NCI-H82 treated with DMSO at 0.1 percent for 48 hours (cell line): ENCODE measurements around the gene DAND5.

Experiments
- DNase-seq: peaks from one replicate; lab custom pipeline; 2025; ENCODE audit not compliant: unreplicated experiment; lab: John Stamatoyannopoulos, UW

Gene DAND5

DNA sequence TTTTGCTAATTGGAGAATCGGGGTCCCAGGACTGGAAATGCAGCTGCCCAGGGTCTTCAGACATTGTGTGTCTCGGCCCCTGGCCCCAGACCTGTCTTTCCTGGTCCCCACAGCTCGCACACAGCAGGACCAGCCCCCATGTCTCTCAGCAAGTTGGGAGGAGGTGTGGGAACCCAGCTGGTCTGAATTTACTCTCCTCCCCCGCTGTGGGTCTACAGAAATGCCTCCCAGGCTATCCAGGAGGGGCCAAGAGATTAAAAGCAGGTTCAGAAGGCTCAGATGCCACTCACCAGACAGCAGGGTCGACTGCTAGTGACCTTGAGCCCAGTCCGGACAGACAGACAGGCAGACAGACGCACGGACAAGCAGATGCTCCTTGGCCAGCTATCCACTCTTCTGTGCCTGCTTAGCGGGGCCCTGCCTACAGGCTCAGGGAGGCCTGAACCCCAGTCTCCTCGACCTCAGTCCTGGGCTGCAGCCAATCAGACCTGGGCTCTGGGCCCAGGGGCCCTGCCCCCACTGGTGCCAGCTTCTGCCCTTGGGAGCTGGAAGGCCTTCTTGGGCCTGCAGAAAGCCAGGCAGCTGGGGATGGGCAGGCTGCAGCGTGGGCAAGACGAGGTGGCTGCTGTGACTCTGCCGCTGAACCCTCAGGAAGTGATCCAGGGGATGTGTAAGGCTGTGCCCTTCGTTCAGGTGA is at the start of gene DAND5:
Gene DAND5 (plus strand): TSS at position 285 of the 697 bp plus-strand sequence. CDS start 85 bp downstream, at position 370.
- DNase-seq, result peak; percentile 30

DNA sequence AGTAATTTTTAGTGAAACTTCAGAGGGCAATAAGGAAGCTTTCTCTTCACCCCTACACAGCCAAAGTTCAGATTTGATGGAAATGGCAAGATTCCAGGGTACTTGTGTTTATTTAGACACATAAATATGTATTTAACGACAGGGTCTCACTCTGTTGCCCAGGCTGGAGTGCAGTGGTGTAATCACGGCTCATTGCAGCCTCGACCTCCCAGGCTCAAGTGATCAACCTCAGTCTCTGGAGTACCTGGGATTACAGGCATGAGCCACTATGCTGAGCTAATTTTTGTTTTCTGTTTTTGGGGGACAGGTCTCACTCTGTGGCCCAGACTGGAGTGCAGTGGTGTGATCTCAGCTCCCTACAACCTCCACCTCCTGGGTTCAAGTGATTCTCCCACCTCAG is 48.3 kb upstream of the DAND5 start:
- DNase-seq, result no peak

DNA sequence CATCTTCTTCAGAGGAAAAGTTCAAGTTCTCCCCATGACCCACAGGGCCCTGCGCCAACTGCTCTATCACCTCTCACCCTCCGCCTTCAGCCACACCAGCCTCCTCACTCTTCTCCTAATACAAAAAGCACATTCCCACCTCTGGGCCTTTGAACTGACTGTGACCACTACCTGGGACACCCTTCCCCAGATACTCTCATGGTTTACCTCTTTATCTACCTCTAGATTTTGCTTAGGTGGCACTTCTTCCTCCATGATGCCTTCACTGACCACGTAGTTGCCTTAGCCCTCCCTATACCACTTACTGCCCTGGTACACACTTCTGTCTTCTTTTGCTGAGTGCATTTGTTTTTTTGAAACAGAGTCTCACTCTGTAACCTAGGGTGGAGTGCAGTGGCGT is 46.4 kb upstream of the DAND5 start:
- DNase-seq, result no peak

GRCh38 chr19:12924621-12925310 is 44.6 kb upstream of the DAND5 start:
- no peak for DNase-seq

GRCh38 chr19:12930002-12930645 is 39.3 kb upstream of the DAND5 start:
- DNase-seq, result no peak

- no peak for DNase-seq
Measured at GRCh38 chr19:12932392-12933286, 36.7 kb upstream of the DAND5 start.

- DNase-seq, result peak; percentile 86
Measured at GRCh38 chr19:12933287-12934072, 35.9 kb upstream of the DAND5 start, which contains the start of gene FARSA. Gene FARSA, minus strand, starts transcription at chr19:12933711. Its CDS starts 15 bp downstream, at chr19:12933696.

GRCh38 chr19:12935071-12935470 is 34.3 kb upstream of the DAND5 start:
- DNase-seq, result no peak

DNA sequence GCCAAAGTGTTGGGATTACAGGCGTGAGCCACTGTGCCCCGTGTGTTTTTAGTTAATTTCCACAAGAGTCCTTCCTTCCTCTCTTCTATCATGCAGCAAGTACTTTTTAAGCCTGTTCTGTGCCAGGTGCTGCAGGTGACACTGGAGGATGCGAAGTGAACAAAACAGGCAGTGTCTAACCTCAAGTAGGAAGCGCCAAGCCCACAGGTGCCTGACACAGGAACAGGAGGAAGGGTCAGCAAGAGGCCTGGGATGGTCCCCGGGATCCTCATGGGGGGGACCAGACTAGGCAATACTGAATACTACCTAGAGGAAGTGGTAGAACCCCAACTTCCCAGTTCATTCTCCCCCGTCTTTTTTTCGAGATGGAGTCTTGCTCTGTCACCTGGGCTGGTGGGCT is 32.8 kb upstream of the DAND5 start:
- DNase-seq, result no peak

GRCh38 chr19:12937093-12937926 is 32.1 kb upstream of the DAND5 start:
- peak; percentile 93 for DNase-seq

DNA sequence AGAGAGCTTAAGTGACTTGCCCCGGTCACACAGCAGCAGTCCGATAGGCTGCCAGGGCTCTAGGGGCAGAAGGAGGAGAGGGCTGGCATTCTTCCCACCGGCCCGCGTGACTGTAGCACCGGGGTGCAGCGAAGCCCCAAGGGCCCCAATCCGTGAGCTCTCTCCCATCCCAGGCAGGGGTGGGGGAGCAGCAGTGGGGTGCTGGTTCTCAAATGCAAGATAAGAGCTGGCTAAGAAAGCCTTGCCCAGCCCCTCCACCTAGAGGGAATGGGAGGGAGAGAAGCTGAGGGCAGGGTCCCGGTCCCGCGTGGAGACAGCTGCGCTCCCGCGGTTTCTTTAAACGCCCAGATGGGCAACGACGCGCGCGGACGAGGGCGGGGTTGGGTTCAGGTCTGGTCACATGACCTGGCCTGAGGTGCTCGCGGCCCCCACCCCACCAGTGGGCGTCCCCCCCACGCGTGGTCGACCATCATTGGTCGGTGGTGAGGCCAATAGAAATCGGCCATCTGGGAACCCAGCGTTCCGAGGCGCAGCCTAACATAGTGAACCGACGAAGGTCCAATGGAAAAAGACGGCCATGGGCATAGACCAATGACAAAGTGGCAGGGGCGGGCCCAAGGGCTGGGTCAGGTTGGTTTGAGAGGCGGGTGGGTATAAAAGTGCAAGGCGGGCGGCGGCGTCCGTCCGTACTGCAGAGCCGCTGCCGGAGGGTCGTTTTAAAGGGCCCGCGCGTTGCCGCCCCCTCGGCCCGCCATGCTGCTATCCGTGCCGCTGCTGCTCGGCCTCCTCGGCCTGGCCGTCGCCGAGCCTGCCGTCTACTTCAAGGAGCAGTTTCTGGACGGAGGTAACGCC is 31.2 kb upstream of the DAND5 start, which contains the start of gene CALR:
Gene CALR (plus strand): TSS at position 683 of the 852 bp plus-strand sequence. CDS start 71 bp downstream, at position 754.
- DNase-seq, result peak; percentile 99

DNA sequence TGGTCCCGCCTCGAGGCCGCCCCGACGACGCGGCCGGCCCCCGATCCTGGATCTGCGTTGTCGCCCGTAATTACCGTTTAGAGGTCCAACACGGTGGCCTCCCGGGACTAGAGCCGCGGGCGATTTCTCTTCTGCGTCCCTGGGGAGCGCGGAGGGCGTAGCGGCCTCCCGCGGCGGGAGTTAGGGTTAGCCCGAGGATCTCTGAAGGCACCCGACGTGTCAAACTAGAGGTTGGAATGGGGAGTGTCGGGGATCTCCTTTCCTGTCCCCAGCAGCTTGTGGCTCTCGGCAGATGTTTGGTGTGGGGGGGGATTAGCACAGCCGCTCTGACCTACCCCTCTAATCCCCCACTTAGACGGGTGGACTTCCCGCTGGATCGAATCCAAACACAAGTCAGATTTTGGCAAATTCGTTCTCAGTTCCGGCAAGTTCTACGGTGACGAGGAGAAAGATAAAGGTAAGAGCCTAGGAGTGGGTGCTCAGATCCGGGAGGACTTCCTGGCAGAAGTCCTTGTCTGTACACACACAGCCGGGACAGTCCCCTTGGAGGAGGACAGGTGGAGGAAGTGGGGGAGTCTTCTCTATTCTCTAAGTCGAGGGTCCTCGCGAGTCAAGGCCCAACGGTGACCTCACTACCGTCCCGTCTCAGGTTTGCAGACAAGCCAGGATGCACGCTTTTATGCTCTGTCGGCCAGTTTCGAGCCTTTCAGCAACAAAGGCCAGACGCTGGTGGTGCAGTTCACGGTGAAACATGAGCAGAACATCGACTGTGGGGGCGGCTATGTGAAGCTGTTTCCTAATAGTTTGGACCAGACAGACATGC is 30.4 kb upstream of the DAND5 start:
- DNase-seq, result peak; percentile 58

- DNase-seq, result no peak
Measured at GRCh38 chr19:12939975-12940423, 29.4 kb upstream of the DAND5 start.

GRCh38 chr19:12940897-12941296 is 28.5 kb upstream of the DAND5 start:
- no peak for DNase-seq

DNA sequence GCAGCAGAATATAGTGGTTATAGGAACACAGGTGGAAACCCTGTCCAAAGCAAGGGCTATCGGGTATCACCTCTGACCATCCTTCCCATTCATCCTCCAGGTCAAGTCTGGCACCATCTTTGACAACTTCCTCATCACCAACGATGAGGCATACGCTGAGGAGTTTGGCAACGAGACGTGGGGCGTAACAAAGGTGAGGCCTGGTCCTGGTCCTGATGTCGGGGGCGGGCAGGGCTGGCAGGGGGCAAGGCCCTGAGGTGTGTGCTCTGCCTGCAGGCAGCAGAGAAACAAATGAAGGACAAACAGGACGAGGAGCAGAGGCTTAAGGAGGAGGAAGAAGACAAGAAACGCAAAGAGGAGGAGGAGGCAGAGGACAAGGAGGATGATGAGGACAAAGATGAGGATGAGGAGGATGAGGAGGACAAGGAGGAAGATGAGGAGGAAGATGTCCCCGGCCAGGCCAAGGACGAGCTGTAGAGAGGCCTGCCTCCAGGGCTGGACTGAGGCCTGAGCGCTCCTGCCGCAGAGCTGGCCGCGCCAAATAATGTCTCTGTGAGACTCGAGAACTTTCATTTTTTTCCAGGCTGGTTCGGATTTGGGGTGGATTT is 25.8 kb upstream of the DAND5 start:
- no peak for DNase-seq

DNA sequence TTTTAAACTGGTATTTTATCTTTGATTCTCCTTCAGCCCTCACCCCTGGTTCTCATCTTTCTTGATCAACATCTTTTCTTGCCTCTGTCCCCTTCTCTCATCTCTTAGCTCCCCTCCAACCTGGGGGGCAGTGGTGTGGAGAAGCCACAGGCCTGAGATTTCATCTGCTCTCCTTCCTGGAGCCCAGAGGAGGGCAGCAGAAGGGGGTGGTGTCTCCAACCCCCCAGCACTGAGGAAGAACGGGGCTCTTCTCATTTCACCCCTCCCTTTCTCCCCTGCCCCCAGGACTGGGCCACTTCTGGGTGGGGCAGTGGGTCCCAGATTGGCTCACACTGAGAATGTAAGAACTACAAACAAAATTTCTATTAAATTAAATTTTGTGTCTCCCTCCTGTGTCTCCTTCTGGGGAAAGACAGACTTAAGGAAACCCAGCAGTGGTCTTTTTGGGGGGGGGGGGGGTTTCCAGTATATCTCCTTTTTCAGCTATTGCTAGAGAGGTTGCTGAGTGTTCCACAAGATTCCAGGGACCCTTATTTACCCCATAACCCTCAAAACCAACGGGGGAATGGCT is 25.2 kb upstream of the DAND5 start:
- no peak for DNase-seq
